Gastroesophageal sphincter (tissue), 3 donors: Measurements from ENCODE around the gene HYI.

Experiments
- CTCF ChIP-seq, 4 experiments: fragments of 200-600 bp in 2 of 4; fragments of 450-650 bp in 2 of 4; sonication (generic) in 1 of 4; IDR thresholded peaks; one replicate each; pipeline ENCODE4 v1.5.1; 2017 to 2019; ENCODE audit warnings: antibody characterized with exemption in 4 of 4, mild to moderate bottlenecking in 2 of 4, moderate library complexity in 2 of 4
- POLR2A ChIP-seq, 2 donors: fragments of 450-650 bp; IDR thresholded peaks; one replicate each; pipeline ENCODE4 v1.6.1; 2017; ENCODE audit warnings: antibody characterized with exemption in 2 of 2, mild to moderate bottlenecking in 2 of 2, moderate library complexity in 1 of 2

DNA sequence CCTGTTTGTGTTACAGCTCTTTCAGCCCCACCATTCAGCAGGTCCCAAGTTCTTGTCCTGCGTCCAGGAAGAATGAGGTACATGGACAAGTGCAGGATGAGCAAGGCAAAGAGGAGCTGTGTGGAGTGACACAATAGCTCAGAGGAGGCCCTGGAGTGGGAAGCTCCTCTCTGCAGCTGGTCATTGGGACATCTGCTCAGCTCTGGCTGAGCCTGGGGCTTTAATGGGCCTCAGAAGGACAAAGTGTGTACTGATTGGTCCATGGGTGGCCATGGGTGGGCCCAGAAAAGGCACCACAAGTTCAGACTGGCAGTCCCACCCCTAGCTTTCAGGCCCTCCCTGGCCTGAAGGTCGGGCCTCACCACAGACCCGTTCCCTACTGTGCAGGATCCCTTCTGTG lies 14.7 kb upstream of the HYI start:
- TF ChIP-seq CTCF (IDR thresholded peaks at IDR 0.05) (no peak), POLR2A (IDR thresholded peaks at IDR 0.05) (no peak)
